ENCODE measurements around the gene SP2. TPM values are rescaled to one million over a fixed set of nuclear protein-coding genes. Genes with fewer than 3 reads are reported as not detected.

Gene SP2
- total and polyA plus RNA-seq, 2 of the 8 experiments (the other 6 are each of a cell fraction or from before 2014, with no cell fraction given): 5.6 to 13.8 TPM

DNA sequence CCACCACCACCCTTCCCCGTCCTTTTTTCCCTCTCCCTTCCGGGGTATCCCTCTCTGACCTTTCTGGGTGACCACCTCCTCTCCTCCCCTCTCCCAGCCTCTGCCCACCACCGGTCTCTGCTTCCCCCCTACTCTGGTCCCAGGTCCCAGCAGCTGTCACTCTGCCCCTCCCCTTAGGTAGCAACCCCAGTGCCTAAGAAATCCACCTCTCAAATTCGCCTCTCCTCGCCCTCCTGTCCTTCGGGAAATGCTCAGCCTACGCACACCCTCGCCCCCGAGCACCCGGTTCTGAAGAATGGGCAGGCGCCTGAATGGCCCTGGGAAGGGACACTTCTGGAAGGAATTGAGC is 44.3 kb upstream of the SP2 start:
- DNase-seq (ENCODE audit: low read depth in 1 of 2, low spot score in 2 of 2) (peak in 1 of 2 experiments; percentile 75), FAIRE-seq (no peak)
- Histone ChIP-seq H3K4ac (replicated peaks; ENCODE audit: insufficient read length, low read depth, low read length) (no peak overlapping the region), H2AK5ac (ENCODE audit: low read depth, low read length) (no peak overlapping the region), H3K18ac (ENCODE audit: extremely low read depth, low read length) (peak overlapping the region; percentile 29; the same call in 1 of the 2 replicates), H4K5ac (ENCODE audit: insufficient read length, low read depth, low read length) (no peak overlapping the region), H3K79me2 (ENCODE audit: control insufficient read depth in 1 of 2, insufficient read depth in 2 of 2, low read length in 2 of 2) (no peaks in the 10 kb centered on the region), H3K27me3 (replicated peaks in 1 of 4; ENCODE audit: control insufficient read depth in 3 of 4, extremely low read depth in 1 of 4, insufficient read depth in 3 of 4, low read length in 3 of 4) (peaks cover 57 to 90% (median 83%) of the 10 kb centered on the region in 4 experiments), H3K4me1 (replicated peaks in 1 of 4; ENCODE audit: control insufficient read depth in 3 of 4, insufficient read depth in 4 of 4, low read length in 3 of 4) (peaks cover 4 to 25% (median 15%) of the 10 kb centered on the region in 4 experiments), H3K14ac (ENCODE audit: insufficient read length) (no peak overlapping the region), H3K27ac (ENCODE audit: low read depth, low read length) (no peak overlapping the region), H3K4me3 (ENCODE audit: extremely low read depth in 1 of 4, insufficient read depth in 2 of 4, low read depth in 3 of 4, low read length in 4 of 4) (peak overlapping the region; percentile 39 to 67 (median 63)), H3K36me3 (ENCODE audit: control insufficient read depth in 2 of 4, insufficient read depth in 4 of 4, low read length in 3 of 4) (no peaks in the 10 kb centered on the region), H4K8ac (ENCODE audit: extremely low read depth, insufficient read depth, low read length) (no peak overlapping the region), H3K23ac (ENCODE audit: insufficient read length) (no peak overlapping the region), H4K20me1 (replicated peaks in 1 of 2; ENCODE audit: control insufficient read depth in 1 of 2, insufficient read depth in 2 of 2, low read length in 2 of 2) (peaks cover 3 to 5% of the 10 kb centered on the region in 2 experiments), H2BK120ac (replicated peaks; ENCODE audit: low read depth, low read length) (no peak overlapping the region), H2BK15ac (ENCODE audit: low read length) (no peak overlapping the region), H2AFZ (ENCODE audit: low read length) (no peak overlapping the region), H3K23me2 (ENCODE audit: low read depth, low read length) (peaks cover 23% of the 10 kb centered on the region), H2BK20ac (ENCODE audit: low read length) (no peak overlapping the region), H3K56ac (replicated peaks; ENCODE audit: insufficient read length, low read depth, low read length) (no peak overlapping the region), H4K91ac (replicated peaks; ENCODE audit: insufficient read length, low read length) (no peak overlapping the region), H2BK12ac (ENCODE audit: low read depth, low read length) (no peak overlapping the region), H2BK5ac (ENCODE audit: low read depth, low read length) (no peak overlapping the region), H3K9me3 (ENCODE audit: insufficient read depth in 2 of 2, low read depth in 1 of 2, low read length in 1 of 2) (no peaks in the 10 kb centered on the region), H3K4me2 (ENCODE audit: insufficient read depth in 1 of 2, low read depth in 2 of 2, low read length in 2 of 2) (peak overlapping the region; percentile 95 to 99), H3K79me1 (ENCODE audit: low read depth, low read length) (no peaks in the 10 kb centered on the region), H3K9ac (replicated peaks in 1 of 4; ENCODE audit: extremely low read depth in 1 of 4, low read depth in 3 of 4, low read length in 3 of 4) (no peak overlapping the region)
- CTCF ChIA-PET (ENCODE audit: partially characterized antibody): interaction anchor here (15.3 to 33.0 kb wide), 5 partner anchors 5 to 97 kb away, joined by 246 to 1206 read pairs (median 373); partner anchors contain the start of genes PNPO, PRR15L, SCRN2 and SP2
- TF ChIP-seq SUZ12 (IDR thresholded peaks at IDR 0.05; ENCODE audit: low read length): no peak
- TF ChIP-seq KDM4A (IDR thresholded peaks at IDR 0.05; ENCODE audit: low read depth, low read length, severe bottlenecking): peak; percentile 30
- no peak for TF ChIP-seq ZNF274 (IDR thresholded peaks at IDR 0.05; ENCODE audit: borderline replicate concordance, extremely low read depth, low read length)
- TF ChIP-seq SIN3A (conservative IDR thresholded peaks at IDR 0.05 in 1 of 2, IDR thresholded peaks at IDR 0.05 in 1 of 2; ENCODE audit: low read depth in 1 of 2, low read length in 2 of 2): peak in 1 of 2 experiments; percentile 51; a peak in 1 of 4 replicates
- TF ChIP-seq CHD2 (IDR thresholded peaks at IDR 0.05; ENCODE audit: low read length): no peak
- peak; percentile 10 for TF ChIP-seq NANOG (IDR thresholded peaks at IDR 0.05; ENCODE audit: insufficient read depth, low read depth, low read length, poor library complexity, severe bottlenecking)
- no peak for TF ChIP-seq POU5F1 (IDR thresholded peaks at IDR 0.05; ENCODE audit: low read depth, low read length)
- peak; percentile 70 for TF ChIP-seq SAP30 (IDR thresholded peaks at IDR 0.05; ENCODE audit: insufficient read depth, insufficient replicate concordance, low read length)
- TF ChIP-seq HDAC6 (IDR thresholded peaks at IDR 0.05; ENCODE audit: low read depth, low read length): no peak
- POLR2A ChIA-PET (ENCODE audit: partially characterized antibody): interaction anchor here (1.3 to 12.4 kb wide), 3 partner anchors 17 to 40 kb away, joined by 5 to 134 read pairs (median 5); partner anchors contain the start of gene SP2
- WGBS, 2 experiments (ENCODE audit: extremely low coverage in 1 of 2, insufficient coverage in 1 of 2, insufficient read length in 1 of 2, insufficient replicate concordance in 2 of 2, low coverage in 1 of 2, low lambda C conversion rate in 2 of 2, missing lambda C conversion rate in 1 of 2): 2% methylated on average over 9 of the region's 11 CpGs; no CpG with 5 or more reads in 1 of the 2 experiments
